Caco-2 (cell line): ENCODE results near the gene NF2. TPM values are rescaled to one million over a fixed set of nuclear protein-coding genes. Genes with fewer than 3 reads are reported as not detected.

ENCODE experiments used
- BruUV-seq: library from RNA; stranded (reverse); fragments of 400-500 nt; replicated peaks from 2 replicates; lab custom pipeline; 2021; lab: Mats Ljungman, UMichigan
- CTCF ChIA-PET: fragments of 300-600 bp; sonication (Branson Sonifier 250); formaldehyde crosslinking; loops from one replicate; lab custom pipeline; 2022; ENCODE audit warnings: antibody characterized with exemption; lab: Charles Lee
- POLR2A ChIA-PET: fragments of 300-600 bp; sonication (Branson Sonifier 250); formaldehyde crosslinking; loops from one replicate; lab custom pipeline; 2022; ENCODE audit warnings: antibody characterized with exemption; lab: Charles Lee
- DNase-seq, 2 experiments: peaks; one replicate each; pipeline versions ENCODE4 v3.0.0 to v3.0.0-alpha.2; 2020 to 2022
- H3K27me3 ChIP-seq: replicated peaks from 2 replicates; pipeline ENCODE4 v1.6.0; 2011; ENCODE audit warnings: low read length; ENCODE audit not compliant: control insufficient read depth, insufficient read depth
- H3K36me3 ChIP-seq: 2 replicates; pipeline ENCODE4 v1.5.1; 2011; ENCODE audit warnings: low read length; ENCODE audit not compliant: control insufficient read depth, insufficient read depth
- H3K4me1 ChIP-seq: fragments of 250-450 bp; sonication (Bioruptor Pico); 2 replicates; pipeline ENCODE4 v1.5.1; 2020; ENCODE audit warnings: mild to moderate bottlenecking
- H3K4me3 ChIP-seq: 2 replicates; pipeline ENCODE4 v1.5.1; 2011; ENCODE audit warnings: low read depth, mild to moderate bottlenecking, control low read depth, low read length
- H3K9me3 ChIP-seq: fragments of 250-450 bp; sonication (Bioruptor Pico); 2 replicates; pipeline ENCODE4 v1.5.1; 2020; ENCODE audit warnings: mild to moderate bottlenecking, moderate library complexity
- H3K27ac Mint-ChIP-seq: one replicate; pipeline ENCODE4 v1.8.0; 2022; ENCODE audit warnings: mixed read lengths; ENCODE audit not compliant: unreplicated experiment
- H3K27me3 Mint-ChIP-seq: one replicate; pipeline ENCODE4 v1.8.0; 2022; ENCODE audit warnings: mixed read lengths; ENCODE audit not compliant: insufficient read depth, unreplicated experiment
- H3K36me3 Mint-ChIP-seq: one replicate; pipeline ENCODE4 v1.8.0; 2022; ENCODE audit warnings: mild to moderate bottlenecking, mixed read lengths; ENCODE audit not compliant: insufficient read depth, unreplicated experiment
- H3K4me1 Mint-ChIP-seq: one replicate; pipeline ENCODE4 v1.8.0; 2022; ENCODE audit warnings: low read depth, mixed read lengths; ENCODE audit not compliant: unreplicated experiment
- H3K4me3 Mint-ChIP-seq: one replicate; pipeline ENCODE4 v1.8.0; 2022; ENCODE audit warnings: mild to moderate bottlenecking, moderate library complexity, mixed read lengths; ENCODE audit not compliant: unreplicated experiment
- H3K9me3 Mint-ChIP-seq: one replicate; pipeline ENCODE4 v1.8.0; 2022; ENCODE audit warnings: mixed read lengths; ENCODE audit not compliant: unreplicated experiment
- CTCF ChIP-seq, 2 experiments: fragments of 200-600 bp in 1 of 2; IDR thresholded peaks; 1 replicate in 1 of 2; 2 replicates in 1 of 2; pipeline versions ENCODE4 v1.5.1 to v1.8.0; 2011 to 2022; ENCODE audit warnings: antibody characterized with exemption in 1 of 2, control low read depth in 1 of 2, inconsistent platforms in 1 of 2, low read depth in 1 of 2, low read length in 1 of 2, mild to moderate bottlenecking in 1 of 2, moderate library complexity in 1 of 2; ENCODE audit not compliant: insufficient read depth in 1 of 2, severe bottlenecking in 1 of 2, unreplicated experiment in 1 of 2
- intact Hi-C: fragments of 100-400 bp; cut with micrococcal nuclease; formaldehyde crosslinking; loops from one replicate; pipeline ENCODE4 v1.10.0; 2022; ENCODE audit not compliant: unreplicated experiment
- total RNA-seq: library from RNA; stranded (reverse); gene quantifications from 2 replicates; pipeline ENCODE4 v1.2.3, GENCODE V29; 2022

Gene NF2
- total RNA-seq, 1 experiment from 2014 or later = 53.2 TPM

- Histone ChIP-seq H3K4me3 (no peak overlapping the region), H3K36me3 (peaks cover 7% of the 10 kb centered on the region), H3K9me3 (no peaks in the 10 kb centered on the region), H3K27me3 (no peaks in the 10 kb centered on the region), H3K4me1 (peaks cover 29% of the 10 kb centered on the region)
- BruUV-seq = no TSS peak
- CTCF ChIA-PET = no interaction called here
- H3K4me1 Mint-ChIP-seq = peaks cover 13% of the 10 kb centered on the region
- peaks cover 13% of the 10 kb centered on the region for H3K36me3 Mint-ChIP-seq
- H3K27me3 Mint-ChIP-seq = no peaks in the 10 kb centered on the region
- intact Hi-C loops = no loop called here
- DNase-seq = no peak
- no peak for TF ChIP-seq CTCF (IDR thresholded peaks at IDR 0.05; ENCODE audit: insufficient read depth in 1 of 2, low read depth in 1 of 2, low read length in 1 of 2, severe bottlenecking in 1 of 2, unreplicated experiment in 1 of 2)
- POLR2A ChIA-PET = no interaction called here
- H3K9me3 Mint-ChIP-seq = no peaks in the 10 kb centered on the region
- no peak overlapping the region for H3K27ac Mint-ChIP-seq
- H3K4me3 Mint-ChIP-seq = no peak overlapping the region
Observed at GRCh38 chr22:29567338-29567737, 36.1 kb upstream of the NF2 start.

- H3K36me3 Mint-ChIP-seq = peaks cover 14% of the 10 kb centered on the region
- POLR2A ChIA-PET = interaction anchor here (1.9 kb wide), 1 partner anchor 15 kb away, joined by 5 read pairs; the partner anchor contains the start of gene THOC5
- H3K27ac Mint-ChIP-seq = peak overlapping the region; percentile 75
Observed at GRCh38 chr22:29569011-29569678, 34.3 kb upstream of the NF2 start.

GRCh38 chr22:29570456-29570855 lies 33.0 kb upstream of the NF2 start:
- BruUV-seq = no TSS peak
- H3K27me3 ChIP-seq = no peaks in the 10 kb centered on the region
- peaks cover 13% of the 10 kb centered on the region for H3K4me1 Mint-ChIP-seq
- POLR2A ChIA-PET = interaction anchor here (0.5 to 1.9 kb wide), 2 partner anchors 17 to 200 kb away, joined by 4 to 5 read pairs; partner anchors contain the start of gene THOC5
- intact Hi-C loops = no loop called here
- H3K36me3 Mint-ChIP-seq = peaks cover 27% of the 10 kb centered on the region
- peaks cover 5% of the 10 kb centered on the region; the same call in 1 of the 2 replicates for H3K36me3 ChIP-seq
- no peak for DNase-seq
- TF ChIP-seq CTCF (IDR thresholded peaks at IDR 0.05; ENCODE audit: insufficient read depth in 1 of 2, low read depth in 1 of 2, low read length in 1 of 2, severe bottlenecking in 1 of 2, unreplicated experiment in 1 of 2) = no peak
- peak overlapping the region; percentile 18 for H3K27ac Mint-ChIP-seq
- H3K4me1 ChIP-seq = peaks cover 42% of the 10 kb centered on the region
- no peak overlapping the region for H3K4me3 ChIP-seq
- H3K4me3 Mint-ChIP-seq = no peak overlapping the region
- H3K9me3 ChIP-seq = no peaks in the 10 kb centered on the region
- no peaks in the 10 kb centered on the region for H3K9me3 Mint-ChIP-seq
- no peaks in the 10 kb centered on the region for H3K27me3 Mint-ChIP-seq
- CTCF ChIA-PET = interaction anchor here (0.5 to 2.0 kb wide), 2 partner anchors 17 to 32 kb away, joined by 5 to 11 read pairs; partner anchors contain the start of gene THOC5

More at GRCh38 chr22:29569011-29569678, 34.3 kb upstream of the NF2 start:
- Mint-ChIP-seq H3K4me3 (peak overlapping the region; percentile 54), H3K9me3 (no peaks in the 10 kb centered on the region), H3K27me3 (no peaks in the 10 kb centered on the region), H3K4me1 (peaks cover 13% of the 10 kb centered on the region)
- intact Hi-C loops = no loop called here
- Histone ChIP-seq H3K9me3 (no peaks in the 10 kb centered on the region), H3K4me3 (no peak overlapping the region), H3K4me1 (peaks cover 29% of the 10 kb centered on the region), H3K27me3 (no peaks in the 10 kb centered on the region), H3K36me3 (peaks cover 5% of the 10 kb centered on the region)
- DNase-seq = peak; percentile 53 to 72
- TF ChIP-seq CTCF (IDR thresholded peaks at IDR 0.05; ENCODE audit: insufficient read depth in 1 of 2, low read depth in 1 of 2, low read length in 1 of 2, severe bottlenecking in 1 of 2, unreplicated experiment in 1 of 2) = no peak
- CTCF ChIA-PET = interaction anchor here (2.0 kb wide), 1 partner anchor 15 kb away, joined by 11 read pairs; the partner anchor contains the start of gene THOC5
- no TSS peak for BruUV-seq
